ENCODE measurements around the gene GNG3. TPM values are rescaled to one million over a fixed set of nuclear protein-coding genes. Genes with fewer than 3 reads are reported as not detected.

The GNG3 gene
- total and polyA plus RNA-seq, 2 of the 8 experiments (the other 6 are each of a cell fraction or from before 2014, with no cell fraction given), result 4.9 to 12.1 TPM

- Histone ChIP-seq H3K4me2 (ENCODE audit: insufficient read depth in 1 of 2, low read depth in 2 of 2, low read length in 2 of 2) (no peak overlapping the region), H3K27ac (ENCODE audit: low read depth, low read length) (no peak overlapping the region), H3K4ac (replicated peaks; ENCODE audit: insufficient read length, low read depth, low read length) (no peak overlapping the region), H4K91ac (replicated peaks; ENCODE audit: insufficient read length, low read length) (no peak overlapping the region), H2BK12ac (ENCODE audit: low read depth, low read length) (no peak overlapping the region), H2BK15ac (ENCODE audit: low read length) (no peak overlapping the region), H2BK5ac (ENCODE audit: low read depth, low read length) (no peak overlapping the region), H2AFZ (ENCODE audit: low read length) (no peak overlapping the region), H2BK120ac (replicated peaks; ENCODE audit: low read depth, low read length) (no peak overlapping the region), H3K27me3 (replicated peaks in 1 of 4; ENCODE audit: control insufficient read depth in 3 of 4, extremely low read depth in 1 of 4, insufficient read depth in 3 of 4, low read length in 3 of 4) (no peaks in the 10 kb centered on the region), H3K4me1 (replicated peaks in 1 of 4; ENCODE audit: control insufficient read depth in 3 of 4, insufficient read depth in 4 of 4, low read length in 3 of 4) (peaks cover 3 to 8% (median 6%) of the 10 kb centered on the region in 4 experiments; a peak in 5 of 7 replicates), H3K14ac (ENCODE audit: insufficient read length) (no peak overlapping the region), H3K18ac (ENCODE audit: extremely low read depth, low read length) (no peak overlapping the region), H3K4me3 (ENCODE audit: extremely low read depth in 1 of 4, insufficient read depth in 2 of 4, low read depth in 3 of 4, low read length in 4 of 4) (no peak overlapping the region), H3K9ac (replicated peaks in 1 of 4; ENCODE audit: extremely low read depth in 1 of 4, low read depth in 3 of 4, low read length in 3 of 4) (no peak overlapping the region; a peak in 1 of 7 replicates), H4K20me1 (replicated peaks in 1 of 2; ENCODE audit: control insufficient read depth in 1 of 2, insufficient read depth in 2 of 2, low read length in 2 of 2) (peaks cover 0 to 1% of the 10 kb centered on the region in 2 experiments), H3K79me2 (ENCODE audit: control insufficient read depth in 1 of 2, insufficient read depth in 2 of 2, low read length in 2 of 2) (peaks cover 0 to 23% of the 10 kb centered on the region in 2 experiments; a peak in 2 of 4 replicates), H4K8ac (ENCODE audit: extremely low read depth, insufficient read depth, low read length) (no peak overlapping the region), H3K79me1 (ENCODE audit: low read depth, low read length) (peaks cover 9% of the 10 kb centered on the region), H4K5ac (ENCODE audit: insufficient read length, low read depth, low read length) (no peak overlapping the region), H3K36me3 (ENCODE audit: control insufficient read depth in 2 of 4, insufficient read depth in 4 of 4, low read length in 3 of 4) (peaks cover 5 to 29% (median 9%) of the 10 kb centered on the region in 4 experiments; a peak in 5 of 8 replicates), H2AK5ac (ENCODE audit: low read depth, low read length) (no peak overlapping the region), H3K56ac (replicated peaks; ENCODE audit: insufficient read length, low read depth, low read length) (no peak overlapping the region), H2BK20ac (ENCODE audit: low read length) (no peak overlapping the region), H3K23me2 (ENCODE audit: low read depth, low read length) (peaks cover 9% of the 10 kb centered on the region), H3K23ac (ENCODE audit: insufficient read length) (no peak overlapping the region), H3K9me3 (ENCODE audit: insufficient read depth in 2 of 2, low read depth in 1 of 2, low read length in 1 of 2) (no peaks in the 10 kb centered on the region)
- FAIRE-seq (no peak), DNase-seq (ENCODE audit: low read depth in 1 of 2, low spot score in 2 of 2) (no peak)
- 95% methylated on average over 6 of the region's 6 CpGs; no CpG with 5 or more reads in 1 of the 2 experiments for WGBS, 2 experiments (ENCODE audit: extremely low coverage in 1 of 2, insufficient coverage in 1 of 2, insufficient read length in 1 of 2, insufficient replicate concordance in 2 of 2, low coverage in 1 of 2, low lambda C conversion rate in 2 of 2, missing lambda C conversion rate in 1 of 2)
- TF ChIP-seq CTCF (IDR thresholded peaks at IDR 0.05; ENCODE audit: control extremely low read depth in 1 of 3, insufficient read depth in 1 of 3, low read depth in 1 of 3, low read length in 3 of 3) (peak; percentile 3 to 11 (median 9); a peak in 3 of 4 replicates), RAD21 (IDR thresholded peaks at IDR 0.05 in 1 of 2, conservative IDR thresholded peaks at IDR 0.05 in 1 of 2; ENCODE audit: low read depth in 2 of 2, low read length in 2 of 2) (peak; percentile 27 to 40; a peak in 2 of 4 replicates), MAX (IDR thresholded peaks at IDR 0.05) (no peak)
- ChIA-PET POLR2A (ENCODE audit: partially characterized antibody) (interaction anchor here (0.7 to 61.4 kb wide), 11 partner anchors 15 to 111 kb away, joined by 3 to 2041 read pairs (median 3); partner anchors contain the start of genes BSCL2, C11orf98, CSKMT and GANAB), CTCF (ENCODE audit: partially characterized antibody) (interaction anchor here (0.5 to 3.2 kb wide), 12 partner anchors 8 to 209 kb away, joined by 3 to 16 read pairs (median 4); partner anchors contain the start of genes CSKMT and EML3)
Measured at GRCh38 chr11:62676698-62677097, 30.8 kb upstream of the GNG3 start.
